Measurements from ENCODE around the gene APBA3.

APBA3 gene

DNA sequence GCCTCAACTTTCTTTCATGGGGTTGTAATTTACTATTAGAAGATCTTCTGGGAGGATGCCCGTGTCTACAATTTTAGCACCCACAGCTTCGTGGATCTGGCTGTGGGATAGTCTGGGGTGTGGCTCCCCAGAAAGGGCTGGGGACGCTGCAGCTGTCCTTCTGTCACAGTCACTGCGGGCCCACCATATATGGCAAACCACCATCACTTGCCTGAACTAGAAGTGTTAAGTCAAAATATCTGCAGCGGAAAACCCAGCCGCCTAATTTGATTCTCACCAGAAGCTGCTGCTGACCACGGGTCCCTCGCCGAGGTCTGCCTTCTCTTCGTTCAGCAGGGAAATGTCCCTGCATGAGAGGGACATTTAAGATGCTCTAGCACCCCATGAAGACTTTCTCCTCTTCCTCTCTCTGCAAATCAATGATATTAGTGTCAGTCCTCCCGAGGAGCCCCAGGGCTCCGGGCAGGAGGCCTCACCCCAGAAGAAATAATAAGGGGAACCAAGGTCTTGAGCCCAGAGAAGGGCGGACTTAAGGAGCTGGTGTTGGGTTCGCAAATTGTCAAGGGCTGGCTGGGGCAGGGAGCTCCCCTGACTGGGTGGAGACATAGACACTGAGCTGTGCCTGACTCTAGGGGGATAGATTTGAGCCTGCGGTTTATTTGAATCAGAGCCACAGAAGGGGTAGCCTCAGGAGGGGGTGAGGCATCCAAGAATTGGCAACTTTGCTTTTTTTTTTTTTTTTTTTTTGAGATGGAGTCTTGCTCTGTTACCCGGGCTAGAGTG, 27.7 kb upstream of the APBA3 start:
- no peak for DNase-seq

DNA sequence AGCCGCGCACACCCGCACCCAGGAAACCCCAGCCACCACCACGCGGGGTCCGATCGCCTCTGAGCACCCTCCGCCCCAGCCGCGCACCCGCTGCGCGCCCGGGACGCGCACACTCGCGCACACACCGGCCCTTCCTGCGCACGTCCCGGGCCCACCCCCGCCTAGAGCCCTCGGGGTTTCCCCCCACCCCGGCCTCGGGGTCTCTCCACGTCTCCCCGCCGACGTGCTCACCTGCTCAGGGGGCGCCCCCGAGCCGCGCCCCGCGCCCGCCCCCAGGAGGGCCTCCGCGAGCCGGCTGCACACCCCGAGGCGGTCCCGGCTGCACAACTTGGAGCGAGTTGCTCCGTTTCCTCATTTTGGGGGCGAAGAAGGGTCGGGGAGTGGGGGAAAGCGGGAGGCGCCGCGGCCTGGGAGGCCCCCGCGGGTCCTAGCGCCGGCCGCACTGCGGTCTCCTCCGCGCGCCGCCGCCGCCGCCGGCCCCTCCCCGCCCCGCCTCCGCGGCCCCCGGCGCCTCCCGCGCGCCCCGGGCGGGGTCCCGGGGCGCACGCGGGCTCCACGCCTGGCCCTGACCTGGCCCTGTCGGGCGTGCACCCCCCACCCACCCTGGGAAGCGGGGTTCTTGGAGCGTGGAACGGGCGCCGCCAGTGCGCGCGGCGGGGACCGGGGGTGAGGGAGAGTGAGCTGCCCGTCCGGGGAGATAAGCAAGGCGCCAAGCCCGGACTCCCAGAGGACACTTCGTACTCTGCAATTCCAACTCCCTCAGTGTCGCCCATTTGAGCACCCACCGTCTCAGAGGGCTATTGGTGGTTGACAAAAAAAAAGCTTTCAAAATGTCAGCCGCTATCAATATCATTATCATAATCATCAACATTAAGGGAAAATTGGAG, 24.7 kb upstream of the APBA3 start, which contains the start of gene MATK:
MATK (minus strand) TSS at position 444 of the 887 bp plus-strand sequence. CDS start 1,246 bp downstream, outside the sequence.
- DNase-seq = no peak

DNA sequence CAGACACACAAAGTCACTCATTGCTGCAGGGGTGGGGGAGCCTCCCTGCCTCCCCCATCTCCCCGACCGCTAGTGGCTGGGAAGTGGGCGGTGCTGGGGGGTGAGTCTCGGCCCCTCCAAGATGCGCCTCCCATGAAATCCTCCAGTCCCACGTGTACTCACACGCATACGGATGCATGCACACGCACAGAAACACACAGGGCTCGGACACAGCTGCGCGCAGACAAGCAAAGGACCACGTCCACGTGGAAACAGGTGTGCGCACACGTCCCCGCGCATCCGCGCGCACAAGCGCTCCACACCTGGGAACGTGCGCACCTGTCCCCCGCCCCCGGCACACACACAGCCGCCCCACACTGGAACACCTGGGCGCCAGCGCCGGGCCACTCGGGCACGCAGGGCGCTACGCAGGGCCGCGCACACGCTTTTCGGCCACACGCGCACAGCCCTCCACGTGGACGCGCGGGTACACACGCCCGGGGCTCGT, 24.0 kb upstream of the APBA3 start:
- no peak for DNase-seq

DNA sequence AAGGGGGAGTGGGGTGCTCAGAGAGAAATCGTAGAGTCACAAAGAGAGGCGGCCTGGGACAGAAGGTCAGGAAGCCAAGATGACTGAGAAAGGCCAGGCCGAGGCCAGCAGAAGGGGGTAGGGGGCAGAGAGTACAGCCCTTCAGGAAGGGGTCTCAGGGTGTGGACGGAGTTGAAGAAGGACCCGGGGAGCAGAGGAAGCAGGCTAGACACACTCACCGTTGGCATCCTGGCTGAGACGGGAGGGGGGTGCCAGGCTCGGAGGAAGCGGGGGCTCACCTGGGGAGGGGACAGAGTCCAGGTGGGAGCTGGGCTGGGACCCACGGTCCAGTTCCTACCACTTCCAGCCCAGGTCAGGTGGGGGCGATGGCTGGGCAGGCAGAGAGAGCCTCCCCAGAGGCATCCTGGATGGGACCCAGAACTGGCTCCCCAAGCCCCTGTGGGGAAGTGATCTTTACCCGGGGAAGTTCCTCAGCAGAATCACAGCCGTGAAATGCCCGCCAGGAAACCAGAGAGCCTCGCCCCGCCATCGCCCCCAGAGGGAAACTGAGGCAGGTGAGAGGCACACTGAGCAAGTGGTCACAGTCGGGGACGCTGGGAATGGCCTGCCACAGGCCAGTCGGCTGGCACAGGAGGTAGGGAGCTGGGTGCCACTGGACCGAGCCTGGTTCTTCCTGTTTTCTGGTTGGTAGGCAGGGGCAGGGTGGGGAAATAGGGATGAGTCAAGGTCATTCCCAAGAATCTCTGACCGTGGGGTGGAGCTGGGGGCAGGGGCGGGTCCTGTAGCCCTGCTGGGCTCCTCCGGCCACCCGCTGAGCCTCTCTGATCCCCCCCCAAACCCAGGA, 23.3 kb upstream of the APBA3 start:
- DNase-seq = no peak

DNA sequence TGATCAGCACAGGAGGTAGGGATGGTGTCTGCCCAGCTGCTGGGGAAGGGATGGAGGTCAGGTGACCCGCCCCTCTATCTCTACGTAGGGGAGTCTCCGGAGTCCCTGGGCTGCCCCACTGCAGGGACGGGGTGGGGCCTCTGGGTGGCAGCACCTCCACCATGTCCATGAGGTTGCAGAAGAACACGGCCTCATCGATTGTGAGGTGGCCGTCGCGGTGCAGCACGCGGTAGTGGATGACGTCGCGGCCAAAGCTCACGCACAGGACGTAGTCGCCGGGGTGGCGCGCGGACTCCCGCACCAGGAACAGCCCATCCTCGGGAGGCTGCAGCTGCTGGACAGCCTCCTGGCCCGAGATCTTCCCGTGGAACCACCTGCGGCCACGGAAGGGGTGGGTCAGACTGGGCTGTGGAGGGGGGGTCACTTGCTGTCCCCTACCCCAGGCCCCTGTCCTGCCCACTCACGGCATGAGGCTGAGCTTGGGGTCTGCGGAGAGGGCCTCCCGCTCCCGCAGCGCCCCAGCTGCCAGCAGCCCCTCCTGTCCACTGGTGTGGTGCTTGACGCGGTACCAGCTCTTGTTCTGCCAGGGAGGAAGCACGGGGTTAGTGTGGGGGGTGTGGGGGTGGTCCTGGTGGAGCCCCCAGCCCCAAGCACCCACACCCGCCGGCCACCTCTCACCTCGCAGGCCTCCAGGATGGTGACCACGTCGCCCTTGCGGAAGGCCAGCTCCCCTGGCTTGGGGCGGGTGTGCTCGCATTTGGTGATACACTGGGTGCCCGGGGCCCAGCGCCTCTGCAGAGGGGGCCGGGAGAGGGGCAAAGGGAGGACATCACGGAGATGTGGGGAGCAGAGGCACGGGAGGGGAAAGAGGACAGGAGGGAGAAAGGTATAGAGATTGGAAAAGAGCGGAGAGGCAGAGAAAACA, 22.4 kb upstream of the APBA3 start:
- no peak for DNase-seq

DNA sequence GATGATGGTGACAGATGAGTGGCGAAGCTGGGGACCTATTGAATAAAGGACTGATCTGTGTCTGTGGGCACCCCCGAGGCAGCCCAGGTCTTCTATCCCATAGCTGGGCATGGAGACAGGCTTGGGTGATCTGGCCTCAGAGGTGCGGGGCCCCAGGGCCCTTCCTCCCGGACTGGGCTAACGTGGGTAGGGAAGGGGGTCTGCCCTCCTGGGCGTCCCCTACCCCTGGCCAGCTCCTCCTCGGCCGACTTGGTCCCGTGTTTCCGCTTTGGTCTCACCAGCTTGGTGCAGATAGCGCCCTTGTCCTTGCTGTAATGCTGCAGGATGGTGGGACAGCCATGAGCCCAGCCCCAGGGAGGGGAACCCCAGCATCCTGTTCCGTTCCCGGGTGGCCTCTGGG, 21.4 kb upstream of the APBA3 start:
- DNase-seq = no peak

DNA sequence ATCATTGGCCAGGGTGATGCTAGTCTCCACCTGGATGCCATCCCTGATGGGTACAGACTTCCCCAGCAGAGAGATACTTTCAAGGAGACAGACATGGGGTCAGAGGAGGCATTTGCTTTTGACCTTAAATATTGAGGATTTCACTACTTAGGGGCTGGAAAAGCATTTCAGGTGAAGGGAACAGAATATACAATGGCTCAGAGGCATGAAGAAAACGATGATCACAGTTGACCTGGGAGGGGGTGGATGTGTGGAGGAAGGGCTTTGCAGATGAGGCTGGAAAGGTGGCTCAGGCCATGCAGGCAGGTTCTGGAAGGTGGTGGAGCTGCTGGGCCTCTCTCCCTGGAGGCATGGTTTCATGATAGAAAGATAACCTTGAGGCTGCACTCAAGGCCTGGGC, 20.8 kb upstream of the APBA3 start:
- no peak for DNase-seq

DNA sequence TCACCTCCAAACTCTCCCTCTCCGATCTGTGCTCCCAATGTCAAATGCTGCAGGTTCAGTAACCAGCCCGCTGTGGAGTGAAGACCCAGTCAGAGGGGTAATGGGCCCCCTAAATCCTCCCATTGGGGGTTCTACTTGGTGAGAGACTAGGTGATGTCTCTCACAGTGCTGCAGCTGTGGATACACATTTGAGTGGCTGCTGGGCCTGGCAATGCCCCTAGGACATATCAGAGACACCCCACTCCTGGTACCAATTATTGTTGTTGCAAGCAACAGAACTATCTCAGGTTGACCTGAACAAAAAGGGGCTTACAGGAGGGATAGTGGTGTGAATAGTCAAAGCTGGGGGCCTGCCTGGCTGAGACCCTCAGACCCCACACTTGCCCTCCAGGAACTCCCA, 20.1 kb upstream of the APBA3 start:
- DNase-seq = no peak

DNA sequence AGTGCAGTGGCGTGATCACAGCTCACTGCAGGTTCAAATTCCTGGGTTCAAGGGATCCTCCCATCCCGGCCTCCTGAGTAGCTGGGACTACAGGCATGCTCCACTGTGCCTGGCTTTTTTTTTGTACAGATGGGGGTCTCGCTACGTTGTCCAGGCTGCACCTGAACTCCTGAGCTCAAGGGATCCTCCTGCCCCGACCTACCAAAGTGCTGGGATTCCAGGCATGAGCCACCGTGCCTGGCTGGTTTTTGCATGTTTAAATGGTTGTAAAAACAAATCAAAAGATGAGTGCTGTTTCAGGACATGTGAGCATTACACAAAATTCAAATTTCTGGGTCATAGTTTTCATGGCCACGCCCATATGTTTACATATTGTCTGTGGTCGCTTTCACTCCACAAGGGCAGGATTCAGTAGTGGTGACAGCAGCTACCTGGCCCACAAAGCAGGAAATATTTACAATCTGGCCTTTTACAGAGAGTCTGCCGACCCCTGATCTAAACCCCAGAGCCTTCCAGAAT, 19.4 kb upstream of the APBA3 start:
- no peak for DNase-seq

DNA sequence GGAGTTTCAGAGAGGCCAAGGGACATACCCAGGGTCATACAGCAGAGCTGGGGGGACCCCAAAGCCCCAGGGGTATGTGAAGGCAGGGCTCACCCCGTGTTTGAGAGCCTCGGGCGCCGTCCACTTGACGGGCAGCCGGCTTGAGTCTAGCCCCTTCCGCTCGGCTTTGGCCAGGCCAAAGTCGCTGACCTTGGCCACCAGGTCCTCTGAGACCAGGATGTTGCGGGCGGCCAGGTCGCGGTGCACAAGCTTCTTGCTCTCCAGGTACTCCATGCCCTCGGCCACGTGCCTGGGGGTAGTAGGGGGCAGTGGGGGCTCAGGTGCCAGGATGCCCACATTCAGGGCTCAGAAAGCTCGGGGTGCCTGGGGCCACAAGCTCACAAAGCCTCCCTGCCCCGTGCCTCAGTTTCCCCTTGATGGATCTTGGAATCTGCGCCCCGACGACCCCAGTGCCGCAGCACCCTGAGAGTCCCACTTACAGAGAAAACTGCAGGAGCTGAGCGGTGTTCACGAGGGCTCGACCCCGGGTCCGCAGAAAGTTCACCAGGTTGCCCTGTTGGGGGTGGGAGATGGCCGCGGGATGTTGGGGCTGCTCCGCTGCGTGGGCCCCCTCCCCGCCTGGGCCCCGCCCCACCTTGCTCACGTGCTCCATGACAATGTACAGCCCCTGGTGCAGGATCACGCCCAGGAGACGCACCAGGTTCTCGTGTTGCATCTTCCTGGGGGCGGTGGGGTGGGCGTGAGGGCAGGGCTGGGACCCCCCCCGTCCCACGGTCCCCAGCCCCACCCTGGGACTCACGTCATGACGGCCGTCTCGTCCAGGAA, 17.6 kb upstream of the APBA3 start:
- DNase-seq = no peak

DNA sequence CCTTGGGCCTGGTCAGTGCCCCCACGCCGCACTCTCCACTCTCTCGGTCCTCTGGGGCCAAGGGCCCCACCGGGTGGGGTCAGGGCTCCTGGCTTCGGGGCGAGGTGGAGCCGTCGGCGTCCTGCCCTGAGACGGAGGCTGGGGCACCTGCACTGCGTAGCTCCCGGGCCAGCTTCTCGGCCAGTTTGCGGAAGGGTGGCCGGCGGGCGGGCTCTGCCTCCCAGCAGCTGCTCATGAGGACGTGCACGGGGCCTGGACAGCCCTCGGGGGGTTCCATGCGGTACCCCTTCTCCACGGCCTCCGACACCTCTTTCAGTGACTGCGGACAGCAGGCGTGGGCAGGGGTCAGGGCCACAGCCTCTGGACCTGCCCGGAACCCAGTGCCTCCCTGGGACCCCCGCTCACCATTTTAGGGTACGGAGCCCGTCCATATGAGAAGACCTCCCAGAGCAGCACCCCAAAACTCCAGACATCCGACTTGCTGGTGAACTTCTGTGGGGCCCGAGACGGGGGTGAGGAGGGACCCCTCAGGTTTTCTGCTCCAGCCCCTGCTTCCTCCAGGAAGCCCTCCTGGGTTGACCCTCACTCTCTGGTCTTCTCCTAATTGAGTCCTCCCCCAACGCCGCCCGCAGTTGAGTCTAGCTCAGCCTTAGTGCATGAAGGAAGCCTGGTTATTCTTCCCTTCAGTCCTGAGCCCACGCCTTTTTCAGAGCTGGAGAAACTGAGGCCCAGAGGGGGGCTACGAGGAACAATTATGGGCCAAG, 16.8 kb upstream of the APBA3 start:
- DNase-seq = no peak

DNA sequence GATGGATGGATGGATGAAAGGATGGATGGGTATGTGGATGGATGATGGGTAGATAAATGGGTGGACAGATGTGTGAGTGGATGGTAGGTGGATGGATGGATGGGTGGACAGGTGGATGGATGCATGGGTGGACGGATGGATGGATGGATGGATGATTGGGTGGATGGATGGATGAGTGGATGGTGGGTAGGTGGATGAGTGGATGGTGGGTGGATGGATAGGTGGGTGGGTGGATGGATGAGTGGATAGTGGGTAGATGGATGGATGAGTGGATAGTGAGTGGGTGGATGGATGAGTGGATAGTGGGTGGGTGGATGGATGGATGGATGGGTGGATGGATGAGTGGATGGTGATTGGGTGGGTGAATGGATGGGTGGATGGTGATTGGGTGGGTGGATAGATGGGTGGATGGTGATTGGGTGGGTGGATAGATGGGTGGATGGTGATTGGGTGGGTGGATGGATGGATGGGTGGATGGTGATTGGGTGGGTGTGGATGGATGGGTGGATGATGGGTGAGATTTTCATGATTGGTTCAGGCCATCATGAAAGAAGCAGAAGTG, 15.1 kb upstream of the APBA3 start:
- no peak for DNase-seq

DNA sequence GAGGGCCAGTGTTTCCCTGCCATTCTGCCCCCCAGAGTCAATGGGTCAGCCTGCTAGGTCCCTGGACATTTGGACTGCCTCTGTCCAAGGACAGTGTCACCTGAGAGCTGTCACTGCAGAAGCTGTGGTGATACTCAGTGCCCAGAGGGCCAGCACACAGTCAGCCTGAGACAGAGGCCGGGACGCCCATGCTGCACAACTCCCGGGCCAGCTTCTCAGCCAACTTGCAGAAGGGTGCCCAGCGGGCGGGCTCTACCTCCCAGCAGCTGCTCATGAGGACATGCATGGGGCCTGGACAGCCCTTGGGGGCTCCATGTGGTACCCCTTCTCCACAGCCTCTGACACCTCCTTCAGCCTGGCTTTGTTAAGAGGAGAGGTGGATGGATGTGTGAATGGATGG, 14.3 kb upstream of the APBA3 start:
- DNase-seq = no peak

DNA sequence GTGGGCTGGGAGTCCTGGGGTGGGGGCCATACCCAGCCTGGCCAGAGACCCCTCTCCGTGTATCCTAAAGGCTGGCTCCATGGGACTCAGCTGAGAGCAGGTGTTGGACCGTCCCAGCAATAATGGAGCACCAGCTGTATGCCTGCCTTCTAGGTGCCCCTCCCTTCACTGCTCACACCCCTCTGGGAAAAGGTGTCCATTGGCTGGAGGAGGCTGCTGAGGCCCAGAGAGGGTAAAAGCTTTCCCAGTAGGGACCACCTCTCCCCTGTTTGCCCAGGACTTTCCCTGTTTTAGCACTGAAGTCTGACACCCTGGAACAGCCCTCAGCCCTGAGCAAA, 13.9 kb upstream of the APBA3 start:
- DNase-seq = no peak

DNA sequence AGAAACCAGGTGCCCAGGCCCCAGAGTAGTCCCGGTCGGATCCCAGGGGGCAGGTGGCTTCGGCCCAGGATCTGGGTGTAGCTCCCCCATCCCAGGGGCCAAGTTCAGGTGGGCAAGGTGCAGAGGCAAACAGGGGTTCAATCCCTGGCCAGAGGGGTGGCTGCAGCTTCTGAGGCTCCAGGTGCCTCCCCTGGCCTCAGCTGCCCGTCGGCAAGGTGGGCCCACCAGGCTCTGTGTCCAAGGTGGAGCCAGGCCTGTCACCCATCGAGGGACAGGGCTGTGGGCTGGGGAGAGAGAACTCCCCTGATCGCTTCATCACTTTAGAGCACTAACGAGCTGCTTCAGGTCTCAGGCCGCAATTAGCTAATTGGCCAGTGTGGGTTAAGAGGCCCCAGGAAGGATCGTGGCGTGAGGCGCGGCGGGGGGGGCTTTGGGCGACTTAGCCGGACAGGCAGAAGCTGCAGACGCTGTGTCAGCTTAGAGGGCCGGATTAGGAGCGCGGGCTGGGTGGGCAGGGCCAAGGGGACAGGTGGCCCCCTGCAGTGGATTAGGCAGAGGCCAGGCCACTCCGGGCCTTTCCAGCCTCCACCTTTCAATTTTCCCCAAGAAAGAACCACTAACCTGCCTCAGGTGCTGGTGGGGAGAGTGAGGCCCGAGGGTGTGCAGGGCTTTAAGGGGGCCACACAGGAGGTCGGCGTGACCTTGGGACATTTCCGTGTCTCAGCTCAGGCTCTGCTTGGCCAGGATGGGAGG, 13.3 kb upstream of the APBA3 start:
- no peak for DNase-seq

DNA sequence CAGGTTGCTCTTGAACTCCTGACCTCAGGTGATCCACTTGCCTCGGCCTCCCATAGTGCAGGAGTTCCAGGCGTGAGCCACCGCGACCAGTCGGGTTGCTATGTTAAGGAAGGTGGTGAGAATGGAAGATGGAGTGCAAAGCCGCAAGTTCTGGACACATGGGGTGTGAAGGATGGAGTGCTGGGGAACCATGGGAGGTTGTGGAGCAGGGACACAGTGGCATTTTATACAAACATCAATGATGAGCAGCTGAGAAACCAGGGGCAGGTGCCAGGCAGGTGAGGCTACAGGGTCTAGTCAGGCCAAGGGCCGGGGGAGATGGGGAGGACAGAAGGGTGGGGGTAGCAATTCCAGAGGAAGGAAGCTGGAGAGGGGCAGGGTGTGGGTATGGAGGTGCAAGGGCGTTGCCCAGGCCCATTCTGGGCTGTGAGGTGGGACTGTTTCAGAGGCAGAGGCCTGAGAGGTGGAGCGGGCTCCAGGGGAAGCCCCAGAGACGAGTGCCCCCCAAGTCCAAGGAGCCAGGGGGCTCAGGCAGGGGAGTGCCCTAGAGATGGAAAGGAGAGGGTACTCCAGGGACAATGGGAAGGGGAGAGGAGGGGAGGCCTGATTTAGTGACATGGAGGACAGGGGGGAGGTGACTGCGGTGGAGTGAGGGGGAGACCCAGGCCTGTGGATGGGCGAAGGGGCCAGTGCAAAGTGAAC, 12.5 kb upstream of the APBA3 start:
- no peak for DNase-seq

DNA sequence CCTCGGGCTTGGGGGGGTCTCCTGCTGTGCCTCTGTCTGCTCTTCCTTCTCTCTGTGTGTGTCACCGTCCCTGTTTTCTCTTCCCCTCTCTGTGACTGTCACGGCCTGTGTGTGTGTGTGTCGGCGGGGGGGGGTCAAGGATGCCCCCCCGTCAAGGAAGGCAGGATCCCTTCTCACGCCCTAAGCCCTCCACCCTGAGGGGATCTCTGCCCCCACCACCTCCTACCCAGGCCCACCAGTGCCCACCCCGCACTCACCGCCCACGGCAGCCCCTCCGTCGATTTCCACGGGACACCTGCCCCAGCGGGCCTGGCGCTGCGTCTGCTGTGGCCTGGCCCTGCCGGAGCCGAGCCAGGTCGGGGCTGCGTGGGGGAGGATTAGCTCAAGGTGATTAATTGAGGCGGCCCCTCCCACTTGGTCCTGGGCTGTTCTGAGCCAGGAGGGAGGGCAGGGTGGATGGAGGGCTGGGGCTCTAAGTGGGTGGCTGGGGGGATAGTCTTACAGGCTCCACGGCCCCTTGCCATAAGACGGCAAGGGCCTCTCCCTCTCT, 10.5 kb upstream of the APBA3 start, which contains the start of gene RAX2:
RAX2 (minus strand) TSS at position 323 of the 550 bp plus-strand sequence. CDS start 486 bp downstream, outside the sequence.
- no peak for DNase-seq
